Adrenal gland (tissue), 12 donors: Measurements from ENCODE around the gene LRRC46. TPM values are rescaled to one million over a fixed set of nuclear protein-coding genes. Genes with fewer than 3 reads are reported as not detected.

Experiments used
- DNase-seq, 7 donors: peaks; one replicate each; pipeline ENCODE4 v3.0.0-alpha.2; 2019 to 2020
- H3K27ac ChIP-seq, 5 donors: fragments of 200-600 bp; sonication (generic) in 4 of 5; 1 replicate in 3 of 5; 2 replicates in 2 of 5; pipeline versions ENCODE4 v1.5.1 to v1.8.0; 2016 to 2020; ENCODE audit warnings: mild to moderate bottlenecking in 1 of 5
- H3K27me3 ChIP-seq: fragments of 200-600 bp; 2 replicates; pipeline ENCODE4 v1.8.0; 2021
- H3K36me3 ChIP-seq, 2 donors: fragments of 200-600 bp; replicated peaks in 1 of 2; 1 replicate in 1 of 2; 2 replicates in 1 of 2; pipeline versions ENCODE4 v1.5.1 to v1.8.0; 2018 to 2022
- H3K4me1 ChIP-seq, 2 donors: fragments of 200-600 bp; replicated peaks in 1 of 2; 1 replicate in 1 of 2; 2 replicates in 1 of 2; pipeline versions ENCODE4 v1.5.1 to v1.8.0; 2018 to 2021
- H3K4me3 ChIP-seq, 4 donors: fragments of 200-600 bp; sonication (generic) in 3 of 4; one replicate each; pipeline ENCODE4 v1.5.1; 2016 to 2018
- H3K9me3 ChIP-seq, 3 donors: fragments of 200-600 bp; sonication (generic) in 1 of 3; replicated peaks in 1 of 3; 1 replicate in 2 of 3; 2 replicates in 1 of 3; pipeline versions ENCODE4 v1.5.1 to v1.8.0; 2016 to 2021
- CTCF ChIP-seq, 6 experiments: fragments of 450-650 bp in 4 of 6; fragments of 200-600 bp in 2 of 6; sonication (generic) in 1 of 6; IDR thresholded peaks; 1 replicate in 5 of 6; 2 replicates in 1 of 6; pipeline versions ENCODE4 v1.5.1 to v1.8.0; 2016 to 2021; ENCODE audit warnings: antibody characterized with exemption in 6 of 6, mild to moderate bottlenecking in 2 of 6, moderate library complexity in 1 of 6
- POLR2A ChIP-seq, 2 donors: fragments of 450-650 bp; IDR thresholded peaks; one replicate each; pipeline ENCODE4 v1.6.1; 2017; ENCODE audit warnings: antibody characterized with exemption in 2 of 2, mild to moderate bottlenecking in 2 of 2, moderate library complexity in 1 of 2
- WGBS, 4 donors: extraction: QIAGEN DNeasy Blood & Tissue Kit in 2 of 4; methylation state at CpG; one replicate each; pipeline versions ENCODE4 v1.1.5 to v1.1.7; 2013 to 2017; 5-methylcytosine and 5-hydroxymethylcytosine counted together
- intact Hi-C, 2 donors: fragments of 100-400 bp; cut with DNase I; formaldehyde crosslinking; loops; one replicate each; pipeline versions ENCODE4 v1.14.1 to v1.15.0; 2022 to 2023
- polyA plus RNA-seq, 3 donors: library from polyadenylated mRNA; stranded (reverse); fragments of 200-250 nt in 2 of 3; fragments of 350-450 nt in 1 of 3; fragmentation: Illumina TruSeq in 1 of 3; extraction: RNeasy Lipid Tissue Mini Kit (QIAGEN cat#74804) in 1 of 3; gene quantifications; one replicate each; pipeline ENCODE4 v1.2.3, GENCODE V29; 2013 to 2014
- total RNA-seq, 9 donors: library from RNA; depleted of rRNA in 4 of 9; stranded (reverse); fragments of >200 nt in 4 of 9; fragments of 120-200 nt in 1 of 9; fragmentation: NEBNext Ultra II Directional in 1 of 9; extraction: Animal tissue kit (Norgen Biotek cat#: 25700) in 1 of 9; gene quantifications; one replicate each; pipeline versions ENCODE4 v1.1.0 to v1.2.4, GENCODE V29; 2013 to 2023
- donor health status: healthy with polysubstance abuse.
- donor health status: Bipolar disorder and iron deficiency.
- donor health status: DM: yes; HTN: yes; CAD: no.
- donor health status: DM: no; HTN: no; CAD: no.
- donor health status: DM: no; HTN: no; CAD: no.
- donor health status: DM: yes; HTN: yes; CAD: no.

The LRRC46 gene
- total and polyA plus RNA-seq, 12 donors, result 0.11 to 2.3 (median 0.61) TPM; not detected in 3

- Histone ChIP-seq H3K4me3 (no peak overlapping the region), H3K27me3 (no peaks in the 10 kb centered on the region), H3K27ac (no peak overlapping the region), H3K4me1 (peaks cover 9 to 18% of the 10 kb centered on the region in 2 donors), H3K36me3 (peaks cover 0 to 19% of the 10 kb centered on the region in 2 donors), H3K9me3 (no peaks in the 10 kb centered on the region)
- 87 to 100% (median 89%) methylated on average over 2 to 6 of the region's 6 CpGs; no CpG with 5 or more reads in 1 of the 4 donors for WGBS, 4 donors
- intact Hi-C loops, result loop anchor here in 1 of 2 donors (5.0 kb wide), 1 partner anchor 126 kb away; no protein-coding TSS in a partner anchor
- TF ChIP-seq CTCF (IDR thresholded peaks at IDR 0.05), result no peak
- TF ChIP-seq POLR2A (IDR thresholded peaks at IDR 0.05), result no peak
- DNase-seq, result no peak
Observed at GRCh38 chr17:47836601-47837000, 5.1 kb downstream of the LRRC46 start.

- 72 to 90% (median 79%) methylated on average over 7 to 13 of the region's 13 CpGs for WGBS, 4 donors
- H3K36me3 ChIP-seq, result peaks cover 0 to 19% of the 10 kb centered on the region in 2 donors
- DNase-seq, result no peak
- no peak overlapping the region for H3K27ac ChIP-seq
- H3K4me3 ChIP-seq, result no peak overlapping the region
- H3K9me3 ChIP-seq, result no peaks in the 10 kb centered on the region
- intact Hi-C loops, result loop anchor here in 1 of 2 donors (5.0 kb wide), 1 partner anchor 125 kb away; no protein-coding TSS in a partner anchor
- no peak for TF ChIP-seq POLR2A (IDR thresholded peaks at IDR 0.05)
- no peak for TF ChIP-seq CTCF (IDR thresholded peaks at IDR 0.05)
- H3K27me3 ChIP-seq, result no peaks in the 10 kb centered on the region
- H3K4me1 ChIP-seq, result peaks cover 9 to 13% of the 10 kb centered on the region in 2 donors
Observed at GRCh38 chr17:47837401-47838039, 6.0 kb downstream of the LRRC46 start.

GRCh38 chr17:47838636-47839035, 7.2 kb downstream of the LRRC46 start:
- H3K27me3 ChIP-seq, result no peaks in the 10 kb centered on the region
- no peak for DNase-seq
- H3K36me3 ChIP-seq, result peaks cover 0 to 19% of the 10 kb centered on the region in 2 donors
- H3K4me3 ChIP-seq, result no peak overlapping the region
- no peak overlapping the region for H3K27ac ChIP-seq
- peaks cover 9 to 13% of the 10 kb centered on the region in 2 donors for H3K4me1 ChIP-seq
- H3K9me3 ChIP-seq, result no peaks in the 10 kb centered on the region
- intact Hi-C loops, result loop anchor here in 1 of 2 donors (5.0 kb wide), 1 partner anchor 124 kb away; no protein-coding TSS in a partner anchor
- WGBS, 4 donors, result 90 to 100% (median 93%) methylated on average over 1 to 13 of the region's 13 CpGs
- no peak for TF ChIP-seq CTCF (IDR thresholded peaks at IDR 0.05)
- TF ChIP-seq POLR2A (IDR thresholded peaks at IDR 0.05), result no peak

GRCh38 chr17:47839071-47839470, 7.6 kb downstream of the LRRC46 start:
- Histone ChIP-seq H3K4me3 (no peak overlapping the region), H3K27ac (no peak overlapping the region), H3K36me3 (peaks cover 0 to 19% of the 10 kb centered on the region in 2 donors), H3K27me3 (no peaks in the 10 kb centered on the region), H3K4me1 (peaks cover 9 to 13% of the 10 kb centered on the region in 2 donors), H3K9me3 (no peaks in the 10 kb centered on the region)
- WGBS, 4 donors, result 85 to 90% (median 87%) methylated on average over 4 to 5 of the region's 5 CpGs
- TF ChIP-seq POLR2A (IDR thresholded peaks at IDR 0.05) (no peak), CTCF (IDR thresholded peaks at IDR 0.05) (no peak)
- intact Hi-C loops, result loop anchor here in 1 of 2 donors (5.0 kb wide), 1 partner anchor 123 kb away; no protein-coding TSS in a partner anchor
- DNase-seq, result no peak
